Natural killer cell (primary cell): ENCODE results near the gene HES3. TPM values are rescaled to one million over a fixed set of nuclear protein-coding genes. Genes with fewer than 3 reads are reported as not detected.

Source experiments
- ATAC-seq, 3 donors: fragments of 150-1000 bp in 2 of 3; fragments of 200-7000 bp in 1 of 3; cut with Tn5 transposase; 1 replicate in 1 of 3; 2 replicates in 2 of 3; pipeline ENCODE4 v1.10.0; 2021; ENCODE audit warnings: mild to moderate bottlenecking in 2 of 3, moderate library complexity in 2 of 3
- DNase-seq, 2 donors: peaks; one replicate each; pipeline versions ENCODE4 v3.0.0 to v3.0.0-alpha.2; 2013 to 2021; ENCODE audit warnings: mixed read lengths in 1 of 2
- H3K27ac ChIP-seq: one replicate; pipeline ENCODE4 v1.5.1; 2013; ENCODE audit warnings: mild to moderate bottlenecking, low read length
- H3K27me3 ChIP-seq: one replicate; pipeline ENCODE4 v1.6.1; 2013; ENCODE audit warnings: low read length; ENCODE audit not compliant: control insufficient read depth, insufficient read depth
- H3K36me3 ChIP-seq: one replicate; pipeline ENCODE4 v1.6.1; 2013; ENCODE audit warnings: low read length; ENCODE audit not compliant: control insufficient read depth, insufficient read depth
- H3K4me1 ChIP-seq: one replicate; pipeline ENCODE4 v1.6.1; 2013; ENCODE audit warnings: low read length; ENCODE audit not compliant: control insufficient read depth, insufficient read depth
- H3K4me3 ChIP-seq: one replicate; pipeline ENCODE4 v1.5.1; 2013; ENCODE audit warnings: low read length
- H3K9me3 ChIP-seq: one replicate; pipeline ENCODE4 v1.6.1; 2013; ENCODE audit warnings: low read length; ENCODE audit not compliant: control insufficient read depth, insufficient read depth
- H3K27ac Mint-ChIP-seq, 2 donors: one replicate each; pipeline ENCODE4 v1.8.0; 2022; ENCODE audit warnings: mild to moderate bottlenecking in 2 of 2, mixed read lengths in 2 of 2, moderate library complexity in 1 of 2
- H3K27me3 Mint-ChIP-seq, 2 donors: one replicate each; pipeline ENCODE4 v1.8.0; 2022; ENCODE audit warnings: low read depth in 2 of 2, mixed read lengths in 2 of 2
- H3K36me3 Mint-ChIP-seq: one replicate; pipeline ENCODE4 v1.8.0; 2022; ENCODE audit warnings: mixed read lengths
- H3K4me1 Mint-ChIP-seq, 2 donors: one replicate each; pipeline ENCODE4 v1.8.0; 2022; ENCODE audit warnings: mixed read lengths in 2 of 2
- H3K4me3 Mint-ChIP-seq: one replicate; pipeline ENCODE4 v1.8.0; 2022; ENCODE audit warnings: mild to moderate bottlenecking, moderate library complexity, mixed read lengths
- H3K9me3 Mint-ChIP-seq, 2 donors: one replicate each; pipeline ENCODE4 v1.8.0; 2022; ENCODE audit warnings: mixed read lengths in 2 of 2
- CTCF ChIP-seq: fragments of 200-600 bp; IDR thresholded peaks from one replicate; pipeline ENCODE4 v1.8.0; 2022; ENCODE audit warnings: antibody characterized with exemption
- WGBS: methylation state at CpG from one replicate; pipeline ENCODE4 v1.1.7; 2013; ENCODE audit warnings: missing lambda C conversion rate; ENCODE audit not compliant: insufficient coverage; 5-methylcytosine and 5-hydroxymethylcytosine counted together
- intact Hi-C: fragments of 100-400 bp; cut with micrococcal nuclease; formaldehyde crosslinking; loops from one replicate; pipeline ENCODE4 v1.14.2; 2022
- total RNA-seq, 4 donors: library from RNA; stranded (reverse); fragments of 120-200 nt in 1 of 4; gene quantifications; one replicate each; pipeline versions ENCODE4 v1.2.3 to v1.2.4, GENCODE V29; 2013 to 2022

HES3 gene
- total RNA-seq, 3 donors from 2014 or later (not counting 1 experiment from before 2014, with no cell fraction given), result not detected

DNA sequence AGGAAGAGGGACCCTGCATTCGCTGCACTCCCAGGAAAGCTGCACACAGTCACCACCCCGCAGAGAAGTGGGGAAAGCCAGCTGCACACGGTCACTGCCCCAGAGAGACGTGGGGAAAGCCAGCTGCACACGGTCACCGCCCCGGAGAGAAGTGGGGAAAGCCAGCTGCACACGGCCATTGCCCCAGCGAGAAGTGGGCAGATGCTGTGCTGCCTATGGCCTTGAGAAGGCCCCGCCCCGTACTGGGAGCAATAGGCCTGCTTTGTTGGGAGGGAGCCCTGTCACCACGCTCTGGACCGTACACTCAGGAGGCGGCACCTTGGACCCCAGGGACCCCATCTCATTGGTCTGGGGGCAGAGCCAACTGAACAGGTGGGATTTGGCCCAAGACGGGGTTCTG, 21.2 kb downstream of the HES3 start:
- no peak overlapping the region for H3K27ac ChIP-seq

GRCh38 chr1:6266641-6267040, 22.7 kb downstream of the HES3 start:
- Histone ChIP-seq H3K4me1 (peaks cover 7% of the 10 kb centered on the region), H3K4me3 (no peak overlapping the region), H3K9me3 (no peaks in the 10 kb centered on the region), H3K36me3 (no peaks in the 10 kb centered on the region), H3K27me3 (peaks cover 2% of the 10 kb centered on the region), H3K27ac (no peak overlapping the region)
- H3K4me3 Mint-ChIP-seq, result no peak overlapping the region
- no peaks in the 10 kb centered on the region for H3K9me3 Mint-ChIP-seq
- H3K27me3 Mint-ChIP-seq, result no peaks in the 10 kb centered on the region
- ATAC-seq (no peak), DNase-seq (no peak)
- H3K27ac Mint-ChIP-seq, result no peak overlapping the region
- intact Hi-C loops, result no loop called here
- 95% methylated on average over 11 of the region's 11 CpGs for WGBS
- no peaks in the 10 kb centered on the region for H3K36me3 Mint-ChIP-seq
- peaks cover 0 to 3% of the 10 kb centered on the region in 2 donors for H3K4me1 Mint-ChIP-seq
- TF ChIP-seq CTCF, result no peak

More for the DNA sequence above, 21.2 kb downstream of the HES3 start:
- Mint-ChIP-seq H3K4me1 (peaks cover 0 to 7% of the 10 kb centered on the region in 2 donors), H3K27ac (no peak overlapping the region), H3K9me3 (no peaks in the 10 kb centered on the region), H3K27me3 (no peaks in the 10 kb centered on the region), H3K4me3 (no peak overlapping the region), H3K36me3 (no peaks in the 10 kb centered on the region)
- WGBS, result 91% methylated on average over 15 of the region's 15 CpGs
- Histone ChIP-seq H3K27me3 (peaks cover 2% of the 10 kb centered on the region), H3K9me3 (no peaks in the 10 kb centered on the region), H3K4me1 (peaks cover 12% of the 10 kb centered on the region), H3K4me3 (no peak overlapping the region), H3K36me3 (no peaks in the 10 kb centered on the region)
- DNase-seq (no peak), ATAC-seq (no peak)
- intact Hi-C loops, result no loop called here
- no peak for TF ChIP-seq CTCF

GRCh38 chr1:6267686-6268322, 23.8 kb downstream of the HES3 start:
- no peak for ATAC-seq

More at GRCh38 chr1:6267686-6268322, 23.8 kb downstream of the HES3 start:
- Histone ChIP-seq H3K27ac (no peak overlapping the region), H3K4me1 (no peaks in the 10 kb centered on the region), H3K36me3 (no peaks in the 10 kb centered on the region), H3K27me3 (no peaks in the 10 kb centered on the region), H3K4me3 (no peak overlapping the region), H3K9me3 (no peaks in the 10 kb centered on the region)
- no peaks in the 10 kb centered on the region for H3K4me1 Mint-ChIP-seq
- no peak overlapping the region for H3K4me3 Mint-ChIP-seq
- no peaks in the 10 kb centered on the region for H3K36me3 Mint-ChIP-seq
- no peak for DNase-seq
- 86% methylated on average over 12 of the region's 12 CpGs for WGBS
- intact Hi-C loops, result no loop called here
- H3K9me3 Mint-ChIP-seq, result no peaks in the 10 kb centered on the region
- no peaks in the 10 kb centered on the region for H3K27me3 Mint-ChIP-seq
- H3K27ac Mint-ChIP-seq, result no peak overlapping the region
- TF ChIP-seq CTCF, result no peak
